ENCODE measurements around the gene AUTS2.

AUTS2 gene

DNA sequence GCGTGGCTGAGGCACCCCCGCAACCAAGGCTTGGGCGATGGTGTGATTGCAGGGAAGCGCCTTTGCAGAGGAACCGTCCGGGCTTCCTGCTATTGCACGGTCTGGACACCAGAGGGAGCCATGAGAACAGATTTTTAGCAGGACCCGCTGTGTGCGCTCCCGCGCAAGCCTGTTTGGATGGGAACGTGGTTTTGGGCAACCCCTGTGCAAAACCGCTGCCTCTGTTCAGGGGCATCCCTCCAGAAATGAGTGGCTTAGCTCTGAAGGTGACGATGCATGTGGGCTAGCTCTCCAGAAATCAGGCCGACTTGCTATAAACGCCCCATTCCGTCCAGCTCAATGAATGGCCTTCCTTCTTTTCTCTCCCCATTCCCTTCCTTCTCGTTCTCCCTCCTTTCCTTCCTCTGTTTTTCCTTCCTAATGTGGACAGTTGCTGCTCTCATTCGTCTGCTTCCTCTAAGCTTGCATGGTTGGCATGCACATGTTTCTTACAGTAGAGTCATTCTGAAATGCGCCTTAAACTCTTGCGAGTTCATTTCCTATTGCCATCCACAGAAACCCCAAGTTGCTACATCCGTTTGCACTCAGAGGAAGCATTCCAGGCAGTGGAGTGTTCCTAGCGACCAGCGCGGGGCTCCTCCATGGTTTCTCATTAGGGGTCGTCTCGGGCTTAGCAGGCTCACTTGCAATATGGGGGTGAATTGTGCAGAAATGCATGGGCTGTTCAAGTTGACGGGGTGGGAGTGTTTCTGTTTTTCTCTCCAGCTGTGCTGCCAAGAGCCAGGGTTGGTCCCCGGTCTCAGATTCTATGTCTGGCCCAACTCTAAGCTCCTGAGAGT is 1231.2 kb downstream of the AUTS2 start:
- peak; percentile 23 for DNase-seq (ENCODE audit: low read depth)

DNA sequence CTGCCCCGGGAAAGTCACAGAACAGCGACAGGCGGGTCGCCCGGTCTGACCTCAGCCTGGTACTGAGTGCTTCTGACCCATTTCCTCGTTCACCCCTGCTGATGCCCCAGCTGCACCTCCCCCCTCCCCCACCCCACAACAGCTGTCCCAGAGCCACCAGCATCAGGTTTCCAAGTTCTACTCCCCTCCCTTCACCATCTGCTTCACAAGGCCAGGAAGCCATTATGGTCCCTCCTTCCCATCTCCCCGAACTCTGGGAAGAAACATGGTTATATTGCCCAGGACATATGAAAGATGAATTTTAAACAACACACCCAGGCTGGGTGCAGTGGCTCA is 1231.8 kb downstream of the AUTS2 start:
- no peak for DNase-seq (ENCODE audit: low read depth)

DNA sequence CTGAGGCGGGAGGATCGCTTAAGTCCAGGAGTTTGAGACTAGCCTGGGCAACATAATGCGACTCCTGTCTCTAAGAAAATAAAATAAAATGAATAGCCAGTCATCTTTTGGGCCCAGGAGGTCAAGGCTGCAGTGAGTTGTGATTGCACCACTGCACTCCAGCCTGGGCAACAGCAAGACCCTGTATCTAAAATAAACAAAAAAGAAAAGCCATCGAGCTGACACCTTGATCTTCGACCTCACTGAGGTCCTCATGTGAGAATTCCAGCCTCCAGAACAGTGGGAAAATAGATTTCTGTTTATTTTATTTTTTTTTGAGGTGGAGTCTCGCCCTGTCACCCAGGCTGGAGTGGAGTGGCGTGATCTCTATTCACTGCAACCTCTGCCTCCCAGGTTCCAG is 1232.2 kb downstream of the AUTS2 start:
- DNase-seq (ENCODE audit: low read depth): no peak

DNA sequence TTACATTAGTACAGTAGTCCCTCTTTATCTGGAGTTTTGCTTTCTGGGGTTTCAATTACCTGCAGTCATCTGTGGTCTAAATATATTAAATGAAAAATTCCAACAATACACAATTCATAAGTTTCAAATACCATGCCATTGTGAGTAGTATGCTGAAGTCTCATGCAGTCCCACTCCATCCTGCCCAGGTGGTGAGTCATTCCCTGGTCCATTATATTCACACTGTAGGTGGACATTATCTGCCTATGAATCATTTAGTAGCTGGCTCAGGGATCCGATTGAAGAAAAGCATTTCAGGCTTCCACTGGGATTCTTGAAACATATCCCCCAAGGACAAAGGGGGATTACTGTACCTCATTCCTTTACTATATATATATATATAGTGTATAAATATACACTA is 1235.5 kb downstream of the AUTS2 start:
- no peak for DNase-seq (ENCODE audit: low read depth)

DNA sequence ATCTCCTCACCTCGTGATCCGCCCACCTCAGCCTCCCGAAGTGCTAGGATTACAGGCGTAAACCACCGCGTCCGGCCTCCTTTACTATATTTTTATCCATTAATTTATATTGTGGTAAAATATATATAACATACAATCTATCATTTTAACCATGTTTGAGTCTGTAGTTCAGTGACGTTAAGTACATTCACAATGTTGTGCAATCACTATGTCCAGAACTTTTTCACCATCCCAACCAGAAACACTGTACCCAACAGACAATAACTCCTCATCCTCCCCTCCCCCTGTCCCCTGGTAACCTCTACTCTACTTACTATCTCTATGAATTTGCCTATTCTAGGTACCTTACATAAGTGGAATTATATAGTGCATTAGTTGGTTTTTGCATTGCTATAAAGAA is 1236.1 kb downstream of the AUTS2 start:
- DNase-seq (ENCODE audit: low read depth): no peak

DNA sequence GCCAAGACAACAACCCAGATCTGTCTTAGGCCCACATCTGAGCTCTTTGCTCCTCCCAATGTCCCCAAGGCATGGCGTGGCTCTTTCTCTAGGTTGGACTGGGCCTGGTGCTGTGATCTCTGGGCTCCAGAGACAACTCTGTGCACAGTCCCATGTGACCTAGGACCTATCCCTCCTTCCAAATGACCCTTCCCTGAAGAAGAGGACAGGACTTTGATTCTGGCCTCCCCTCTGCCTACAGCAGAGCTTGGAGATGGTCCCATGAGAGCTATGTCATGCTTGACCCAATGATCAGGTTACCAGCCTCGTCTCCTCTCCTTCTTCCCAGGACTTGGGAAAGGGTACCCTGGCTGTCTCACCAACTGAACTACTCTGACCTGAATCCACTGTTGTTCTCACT is 1237.4 kb downstream of the AUTS2 start:
- DNase-seq (ENCODE audit: low read depth): no peak

DNA sequence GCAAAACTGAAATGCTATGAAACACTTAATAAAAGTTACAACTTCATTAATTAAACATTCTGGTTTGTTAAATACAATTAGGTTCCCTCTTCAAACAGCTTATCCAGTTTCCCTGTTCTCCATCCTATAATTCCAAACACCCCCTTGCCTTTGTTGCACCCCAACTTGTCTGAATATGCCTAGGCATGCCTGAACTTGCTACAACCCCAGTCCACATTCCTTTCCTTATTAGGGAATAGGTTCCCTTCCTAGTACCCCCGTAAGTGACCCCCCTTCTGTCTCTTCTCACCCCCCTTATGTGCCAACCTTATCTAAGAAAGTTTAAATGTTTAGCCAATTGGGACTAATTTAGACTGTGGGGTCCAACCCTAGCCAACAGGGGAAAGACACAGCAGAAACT is 1238.0 kb downstream of the AUTS2 start:
- no peak for DNase-seq (ENCODE audit: low read depth)

DNA sequence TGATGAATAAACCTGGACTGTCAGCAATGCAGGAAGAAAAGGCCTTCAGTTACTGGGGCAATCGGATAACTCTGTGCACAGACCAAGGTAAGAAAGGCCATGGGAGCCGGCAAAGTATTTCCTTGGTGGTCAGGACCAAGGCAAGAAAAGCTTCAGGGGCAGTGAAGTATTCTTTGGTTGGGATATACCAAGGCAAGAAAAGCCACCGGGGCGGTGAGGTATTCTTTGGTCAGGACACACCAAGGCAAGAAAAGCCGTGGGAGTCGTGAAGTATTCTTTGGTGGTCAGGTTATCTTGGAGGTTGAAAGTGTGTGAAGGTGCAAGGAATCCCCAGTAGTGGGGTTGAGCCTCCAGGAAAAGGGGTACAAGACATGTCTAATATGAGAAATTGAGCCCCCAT is 1238.7 kb downstream of the AUTS2 start:
- DNase-seq (ENCODE audit: low read depth): no peak

DNA sequence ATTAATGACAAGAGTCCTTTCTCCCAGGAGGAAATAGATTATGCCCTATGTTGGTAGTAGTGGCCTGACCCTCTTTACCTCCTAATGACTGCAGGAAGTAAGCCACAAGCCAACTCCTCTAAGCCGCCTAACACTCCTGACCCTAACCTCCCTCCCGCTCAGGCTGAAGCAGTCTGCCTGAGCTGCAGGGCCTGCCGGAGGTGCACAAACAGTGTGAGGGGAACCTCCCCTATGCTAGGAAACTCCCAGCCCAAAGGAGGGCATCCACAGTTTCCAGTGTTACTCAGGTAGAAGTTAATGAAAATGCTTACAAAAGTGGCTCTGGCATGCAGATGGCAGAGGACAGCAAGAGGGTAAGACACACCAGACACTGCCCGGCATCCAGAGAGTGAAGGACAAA is 1239.3 kb downstream of the AUTS2 start:
- DNase-seq (ENCODE audit: low read depth): no peak

DNA sequence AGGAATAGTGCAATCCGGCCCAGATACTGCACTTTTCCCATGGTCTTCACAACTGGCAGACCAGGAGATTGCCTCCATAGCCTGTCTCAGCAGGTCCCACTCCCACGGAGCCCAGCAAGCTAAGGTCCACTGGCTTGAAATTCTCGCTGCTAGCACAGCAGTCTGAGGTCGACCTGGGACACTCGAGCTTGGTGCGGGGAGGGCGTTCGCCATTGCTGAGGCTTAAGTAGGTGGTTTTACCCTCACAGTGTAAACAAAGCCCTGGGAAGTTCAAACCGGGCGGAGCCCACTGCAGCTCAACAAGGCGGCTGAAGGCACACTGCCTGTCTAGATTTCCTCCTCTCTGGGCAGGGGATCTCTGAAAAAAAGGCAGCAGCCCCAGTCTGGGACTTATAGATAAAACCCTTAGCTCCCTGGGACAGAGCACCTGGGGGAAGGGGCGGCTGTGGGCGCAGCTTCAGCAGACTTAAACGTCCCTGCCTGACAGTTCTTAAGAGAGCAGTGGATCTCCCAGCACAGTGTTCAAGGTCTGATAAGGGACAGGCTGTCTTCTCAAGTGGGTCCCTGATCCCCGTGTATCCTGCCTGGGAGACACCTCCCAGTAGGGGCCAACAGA is 1240.1 kb downstream of the AUTS2 start:
- DNase-seq (ENCODE audit: low read depth): no peak
